Skeletal muscle tissue (tissue), 4 donors: ENCODE measurements around the gene SGIP1. TPM values are rescaled to one million over a fixed set of nuclear protein-coding genes. Genes with fewer than 3 reads are reported as not detected.
"Not testable (repeated sequence)": the region's sequence is repeated elsewhere in the genome, so short reads cannot be mapped to it uniquely, and the experiment has no call there.

Source experiments
- H3K27ac ChIP-seq: one replicate; pipeline ENCODE4 v1.7.0; 2013; ENCODE audit warnings: mild to moderate bottlenecking, low read depth, low read length, inconsistent platforms
- H3K27me3 ChIP-seq, 3 donors: one replicate each; pipeline ENCODE4 v1.7.0; 2013; ENCODE audit warnings: low read length in 3 of 3; ENCODE audit not compliant: control insufficient read depth in 3 of 3, insufficient read depth in 3 of 3
- H3K36me3 ChIP-seq, 3 donors: one replicate each; pipeline ENCODE4 v1.7.0; 2013; ENCODE audit warnings: low read length in 3 of 3; ENCODE audit not compliant: control insufficient read depth in 3 of 3, insufficient read depth in 3 of 3
- H3K4me1 ChIP-seq, 3 donors: one replicate each; pipeline ENCODE4 v1.7.0; 2013; ENCODE audit warnings: low read length in 3 of 3, mild to moderate bottlenecking in 3 of 3; ENCODE audit not compliant: control insufficient read depth in 3 of 3, insufficient read depth in 3 of 3
- H3K4me3 ChIP-seq, 3 donors: one replicate each; pipeline ENCODE4 v1.7.0; 2013; ENCODE audit warnings: low read length in 3 of 3
- H3K9ac ChIP-seq, 3 donors: one replicate each; pipeline ENCODE4 v1.7.0; 2013; ENCODE audit warnings: low read length in 3 of 3, mild to moderate bottlenecking in 3 of 3, moderate library complexity in 2 of 3, low read depth in 1 of 3
- H3K9me3 ChIP-seq, 3 donors: one replicate each; pipeline ENCODE4 v1.7.0; 2013; ENCODE audit warnings: low read length in 3 of 3; ENCODE audit not compliant: control insufficient read depth in 3 of 3
- total RNA-seq: library from RNA; depleted of rRNA; stranded (reverse); fragments of >200 nt; gene quantifications from one replicate; pipeline ENCODE4 v1.2.3, GENCODE V29; 2014
- donor health status: Osteomylitis.

Gene SGIP1
- total RNA-seq, 1 donor from 2014 or later: 0.52 TPM

DNA sequence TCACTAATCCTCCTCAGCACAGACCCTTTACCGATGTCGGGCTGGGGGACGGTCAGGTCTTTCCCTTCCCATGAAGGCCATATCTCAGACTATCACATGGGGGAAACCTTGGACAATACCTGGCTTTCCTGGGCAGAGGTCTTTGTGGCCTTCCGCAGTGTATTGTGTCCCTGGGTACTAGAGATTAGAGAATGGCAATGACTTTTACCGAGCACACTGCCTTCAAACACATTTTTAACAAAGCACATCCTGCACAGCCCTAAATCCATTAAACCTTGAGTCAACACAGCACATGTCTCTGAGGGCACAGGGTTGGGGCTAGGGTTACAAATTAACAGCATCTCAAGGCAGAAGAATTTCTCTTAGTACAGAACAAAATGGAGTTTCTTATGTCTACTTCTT is 58.2 kb downstream of the SGIP1 start:
- H3K9ac ChIP-seq, H3K27ac ChIP-seq, H3K4me3 ChIP-seq, H3K9me3 ChIP-seq, H3K4me1 ChIP-seq, H3K36me3 ChIP-seq, H3K27me3 ChIP-seq: not testable (repeated sequence)

GRCh38 chr1:66596191-66596590 is 62.2 kb downstream of the SGIP1 start:
- Histone ChIP-seq H3K36me3 (no peaks in the 10 kb centered on the region), H3K27me3 (no peaks in the 10 kb centered on the region)

DNA sequence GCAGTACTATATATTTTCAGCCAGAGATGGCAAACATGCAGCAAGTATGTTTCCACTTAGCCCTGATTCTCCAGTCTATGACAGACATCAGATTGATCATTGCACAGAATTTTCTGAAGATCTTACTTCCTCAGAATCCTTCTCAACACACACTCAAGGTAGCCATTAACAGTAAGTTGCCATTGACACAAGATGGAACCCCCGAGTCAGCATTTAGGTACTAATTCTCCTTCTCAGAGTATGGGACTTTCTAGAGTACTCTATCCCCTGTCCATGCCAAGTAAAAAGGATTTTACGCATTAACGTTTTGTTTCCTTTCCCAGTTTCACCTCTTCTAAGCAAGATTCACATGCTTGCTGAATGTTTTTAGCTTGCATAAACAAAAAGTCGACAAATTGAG is 63.5 kb downstream of the SGIP1 start:
- H3K9ac ChIP-seq: no peak overlapping the region
- no peak overlapping the region for H3K4me3 ChIP-seq
- H3K36me3 ChIP-seq: no peaks in the 10 kb centered on the region
- peaks cover 0 to 3% (median 0%) of the 10 kb centered on the region in 3 donors for H3K4me1 ChIP-seq
- H3K27me3 ChIP-seq: no peaks in the 10 kb centered on the region
- no peak overlapping the region for H3K27ac ChIP-seq
- peaks cover 0 to 3% (median 0%) of the 10 kb centered on the region in 3 donors for H3K9me3 ChIP-seq

More at GRCh38 chr1:66596191-66596590, 62.2 kb downstream of the SGIP1 start:
- Histone ChIP-seq H3K27ac (no peak overlapping the region), H3K9ac (no peak overlapping the region), H3K9me3 (peaks cover 0 to 3% (median 0%) of the 10 kb centered on the region in 3 donors), H3K4me3 (no peak overlapping the region), H3K4me1 (peaks cover 0 to 3% (median 0%) of the 10 kb centered on the region in 3 donors)

DNA sequence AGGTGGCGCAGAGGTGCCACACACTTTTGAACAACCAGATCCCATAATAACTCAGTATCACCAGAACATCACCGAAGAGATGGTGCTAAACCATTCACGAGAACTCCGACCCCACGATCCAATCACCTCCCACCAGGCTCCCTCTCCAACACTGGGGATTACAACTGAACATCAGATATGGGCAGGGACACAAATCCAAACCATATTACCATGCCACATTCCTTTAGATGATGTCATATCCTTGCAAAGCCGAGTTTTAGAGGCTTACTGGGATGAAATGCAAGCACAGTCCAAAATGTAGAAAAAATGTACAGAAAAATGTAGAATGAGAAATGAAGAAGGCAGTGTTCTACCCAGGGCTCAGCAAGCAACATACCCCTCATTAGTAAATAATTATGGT is 64.7 kb downstream of the SGIP1 start:
- Histone ChIP-seq H3K27me3 (no peaks in the 10 kb centered on the region), H3K36me3 (no peaks in the 10 kb centered on the region), H3K4me1 (peaks cover 0 to 3% (median 0%) of the 10 kb centered on the region in 3 donors), H3K27ac (no peak overlapping the region), H3K9me3 (peaks cover 0 to 3% (median 0%) of the 10 kb centered on the region in 3 donors), H3K9ac (no peak overlapping the region), H3K4me3 (no peak overlapping the region)

- peaks cover 0 to 3% (median 0%) of the 10 kb centered on the region in 3 donors for H3K9me3 ChIP-seq
- H3K27ac ChIP-seq: no peak overlapping the region
- H3K4me3 ChIP-seq: no peak overlapping the region
- no peaks in the 10 kb centered on the region for H3K27me3 ChIP-seq
- H3K9ac ChIP-seq: no peak overlapping the region
- H3K36me3 ChIP-seq: no peaks in the 10 kb centered on the region
- H3K4me1 ChIP-seq: peaks cover 0 to 3% (median 0%) of the 10 kb centered on the region in 3 donors
These were observed 65.4 kb downstream of the SGIP1 start for GRCh38 chr1:66599346-66599745.

DNA sequence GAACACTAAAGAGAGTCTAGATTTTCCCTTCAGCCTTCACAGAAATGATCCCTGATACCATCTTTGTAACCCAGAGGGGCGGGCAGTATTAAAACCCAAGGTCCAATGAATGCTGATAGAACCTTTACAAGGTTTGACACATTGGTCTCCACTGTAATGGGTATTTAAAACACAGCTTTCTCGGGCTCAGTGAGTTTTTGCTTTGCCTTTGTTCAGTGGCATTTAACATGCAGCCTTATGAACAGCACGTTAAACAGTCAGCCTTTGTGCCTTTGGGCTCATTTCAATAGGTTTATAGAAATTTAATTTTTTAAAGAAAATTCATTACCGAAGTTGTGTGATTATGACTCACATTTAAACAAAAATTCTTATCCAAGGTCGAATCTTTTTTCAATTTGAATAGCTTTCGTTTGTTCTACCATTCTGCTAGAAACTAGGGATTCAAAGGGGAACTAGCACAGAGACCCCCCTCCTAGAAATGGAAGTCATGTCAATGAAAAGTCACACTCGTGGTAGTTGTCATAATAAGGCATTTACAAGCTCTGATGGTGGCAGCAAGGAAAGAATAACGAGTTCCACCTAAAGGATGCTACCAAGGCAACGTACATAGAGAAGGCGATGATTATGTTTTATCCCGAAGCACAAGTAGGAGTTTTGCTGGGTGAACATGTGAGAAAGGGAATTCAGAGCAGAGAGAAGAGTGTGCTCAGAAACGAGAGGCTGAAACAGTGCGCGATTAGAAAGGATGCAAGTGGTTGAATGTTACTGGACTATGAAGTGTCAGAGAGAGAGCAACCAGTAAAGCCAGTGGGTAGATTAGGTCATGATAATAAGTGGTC is 66.2 kb downstream of the SGIP1 start:
- Histone ChIP-seq H3K9ac (no peak overlapping the region), H3K27ac (no peak overlapping the region), H3K27me3 (no peaks in the 10 kb centered on the region), H3K4me3 (no peak overlapping the region), H3K36me3 (no peaks in the 10 kb centered on the region), H3K9me3 (peaks cover 0 to 3% (median 0%) of the 10 kb centered on the region in 3 donors), H3K4me1 (peaks cover 0 to 3% (median 0%) of the 10 kb centered on the region in 3 donors)

DNA sequence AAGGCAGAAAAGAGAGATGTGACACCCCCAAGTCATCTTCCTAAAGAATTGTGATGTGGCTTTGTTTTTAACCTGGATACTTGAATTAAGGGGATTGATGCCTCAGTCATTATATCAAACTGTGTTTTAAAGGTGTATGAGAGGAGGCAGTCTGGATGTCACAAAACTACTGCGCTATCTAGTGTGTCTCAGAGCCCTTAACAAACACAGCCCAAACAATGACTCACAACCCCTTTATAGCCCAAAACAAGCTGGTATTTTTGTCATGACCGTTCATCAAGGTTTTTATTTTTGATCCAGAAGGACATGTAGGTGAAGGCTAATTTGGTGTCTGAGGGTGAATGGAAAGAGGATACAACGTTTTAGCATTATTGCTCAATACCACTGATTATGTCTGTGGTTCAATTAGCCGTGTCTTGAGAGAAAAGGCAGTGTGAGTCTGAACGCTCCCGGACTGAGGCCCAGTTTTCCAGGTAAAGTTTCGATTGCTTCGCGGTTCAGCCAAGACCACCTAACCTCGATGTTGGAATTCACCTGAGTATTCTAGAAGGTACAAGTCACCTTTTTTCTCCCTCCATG is 71.6 kb downstream of the SGIP1 start:
- Histone ChIP-seq H3K36me3 (no peaks in the 10 kb centered on the region), H3K4me3 (no peak overlapping the region), H3K9ac (no peak overlapping the region), H3K4me1 (no peaks in the 10 kb centered on the region), H3K27me3 (no peaks in the 10 kb centered on the region), H3K27ac (peak overlapping the region; percentile 32), H3K9me3 (no peaks in the 10 kb centered on the region)

GRCh38 chr1:66606362-66607065 is 72.6 kb downstream of the SGIP1 start:
- no peaks in the 10 kb centered on the region for H3K9me3 ChIP-seq
- H3K27me3 ChIP-seq: no peaks in the 10 kb centered on the region
- H3K4me1 ChIP-seq: no peaks in the 10 kb centered on the region
- H3K27ac ChIP-seq: no peak overlapping the region
- no peak overlapping the region for H3K9ac ChIP-seq
- H3K4me3 ChIP-seq: no peak overlapping the region
- no peaks in the 10 kb centered on the region for H3K36me3 ChIP-seq

- Histone ChIP-seq H3K9me3 (no peaks in the 10 kb centered on the region), H3K36me3 (no peaks in the 10 kb centered on the region), H3K27ac (no peak overlapping the region), H3K4me1 (no peaks in the 10 kb centered on the region), H3K27me3 (no peaks in the 10 kb centered on the region), H3K9ac (no peak overlapping the region), H3K4me3 (no peak overlapping the region)
These were observed 73.5 kb downstream of the SGIP1 start for GRCh38 chr1:66607458-66607857.

GRCh38 chr1:66613187-66613586 is 79.2 kb downstream of the SGIP1 start:
- Histone ChIP-seq H3K27ac (no peak overlapping the region), H3K4me1 (no peaks in the 10 kb centered on the region), H3K9ac (no peak overlapping the region), H3K9me3 (no peaks in the 10 kb centered on the region), H3K4me3 (no peak overlapping the region), H3K36me3 (no peaks in the 10 kb centered on the region), H3K27me3 (no peaks in the 10 kb centered on the region)
